Measurements from ENCODE around the gene CRYL1. TPM values are rescaled to one million over a fixed set of nuclear protein-coding genes. Genes with fewer than 3 reads are reported as not detected.

CRYL1 gene
- total RNA-seq, 1 donor from 2014 or later, result 13.1 TPM

DNA sequence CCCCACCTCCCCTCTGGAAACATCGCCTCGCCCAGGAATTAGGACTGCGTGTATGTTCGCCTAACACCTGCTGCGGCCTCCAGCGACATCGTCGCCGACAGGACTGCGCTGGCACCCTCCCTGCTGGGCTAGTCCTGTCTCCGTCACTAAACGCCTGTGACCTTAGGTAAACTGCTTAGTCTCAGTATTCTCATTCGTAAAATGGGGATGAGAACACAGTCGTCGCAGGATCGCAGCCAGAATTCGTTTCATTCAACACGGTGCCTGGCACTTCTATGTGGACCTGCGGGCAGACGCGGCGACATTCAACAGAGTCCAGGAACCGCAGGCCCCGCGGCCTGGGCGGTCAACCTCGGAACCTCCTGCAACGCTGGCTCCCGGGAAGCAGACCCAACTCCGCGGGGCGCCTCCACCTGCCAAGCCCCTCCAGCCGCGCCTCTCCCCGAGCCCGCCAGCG is 485 bp downstream of the CRYL1 start:
- no peaks in the 10 kb centered on the region for H3K36me3 ChIP-seq
- H3K27me3 ChIP-seq, result no peaks in the 10 kb centered on the region
- H3K4me3 ChIP-seq, result peak overlapping the region; percentile 76 to 96
- intact Hi-C loops (cut with DNase I), result loop anchor here (1.0 kb wide), 1 partner anchor 42 kb away; the partner anchor contains the start of gene IFT88
- TF ChIP-seq, protein P1, sequence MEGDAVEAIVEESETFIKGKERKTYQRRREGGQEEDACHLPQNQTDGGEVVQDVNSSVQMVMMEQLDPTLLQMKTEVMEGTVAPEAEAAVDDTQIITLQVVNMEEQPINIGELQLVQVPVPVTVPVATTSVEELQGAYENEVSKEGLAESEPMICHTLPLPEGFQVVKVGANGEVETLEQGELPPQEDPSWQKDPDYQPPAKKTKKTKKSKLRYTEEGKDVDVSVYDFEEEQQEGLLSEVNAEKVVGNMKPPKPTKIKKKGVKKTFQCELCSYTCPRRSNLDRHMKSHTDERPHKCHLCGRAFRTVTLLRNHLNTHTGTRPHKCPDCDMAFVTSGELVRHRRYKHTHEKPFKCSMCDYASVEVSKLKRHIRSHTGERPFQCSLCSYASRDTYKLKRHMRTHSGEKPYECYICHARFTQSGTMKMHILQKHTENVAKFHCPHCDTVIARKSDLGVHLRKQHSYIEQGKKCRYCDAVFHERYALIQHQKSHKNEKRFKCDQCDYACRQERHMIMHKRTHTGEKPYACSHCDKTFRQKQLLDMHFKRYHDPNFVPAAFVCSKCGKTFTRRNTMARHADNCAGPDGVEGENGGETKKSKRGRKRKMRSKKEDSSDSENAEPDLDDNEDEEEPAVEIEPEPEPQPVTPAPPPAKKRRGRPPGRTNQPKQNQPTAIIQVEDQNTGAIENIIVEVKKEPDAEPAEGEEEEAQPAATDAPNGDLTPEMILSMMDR (IDR thresholded peaks at IDR 0.05), result no peak
- peaks cover 0 to 6% of the 10 kb centered on the region in 2 donors for H3K4me1 ChIP-seq
- H3K27ac ChIP-seq, result peak overlapping the region; percentile 76 to 86
- DNase-seq (ENCODE audit: low spot score in 2 of 2), result peak in 1 of 2 donors; percentile 70
- no peaks in the 10 kb centered on the region for H3K9me3 ChIP-seq

DNA sequence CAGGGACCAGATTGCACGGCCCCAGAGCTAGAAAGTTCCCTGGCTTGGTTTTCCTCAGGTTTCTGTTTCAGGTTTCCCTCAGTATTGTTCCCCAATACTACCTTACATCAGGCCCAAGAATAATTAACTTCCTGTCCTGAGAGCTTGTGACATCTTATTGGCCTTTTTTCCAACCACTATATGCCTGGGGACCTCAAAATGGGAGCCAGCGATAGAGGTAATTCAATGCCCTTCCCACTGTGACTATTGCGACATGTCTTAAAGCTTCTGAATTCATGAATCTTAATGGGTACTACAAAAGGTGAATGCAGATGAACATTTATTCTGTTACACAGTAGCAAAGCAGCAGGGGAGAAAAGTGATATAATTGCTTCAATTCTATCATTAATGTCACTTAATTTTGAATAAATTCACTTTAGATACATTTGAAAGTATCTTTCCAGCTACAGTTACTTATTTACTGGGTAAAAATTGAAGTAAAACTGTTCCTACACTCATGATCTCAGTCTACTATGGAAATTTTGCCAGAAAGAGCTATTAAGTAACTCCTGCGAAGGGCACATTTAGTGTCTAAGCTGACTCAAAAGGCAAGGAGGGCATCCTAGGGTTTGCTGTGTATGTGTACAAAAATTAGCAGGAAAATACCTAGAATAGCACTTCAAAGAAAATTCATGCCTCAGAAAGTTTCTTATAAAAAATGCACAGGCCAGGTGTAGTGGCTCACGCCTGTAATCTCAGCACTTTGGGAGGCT is 4.1 kb downstream of the CRYL1 start:
- Histone ChIP-seq H3K27me3 (no peaks in the 10 kb centered on the region), H3K4me1 (peaks cover 0 to 6% of the 10 kb centered on the region in 2 donors), H3K36me3 (no peaks in the 10 kb centered on the region), H3K4me3 (no peak overlapping the region), H3K9me3 (no peaks in the 10 kb centered on the region), H3K27ac (no peak overlapping the region)
- TF ChIP-seq, protein P1 (IDR thresholded peaks at IDR 0.05), result no peak
- intact Hi-C loops (cut with DNase I), result no loop called here
- DNase-seq (ENCODE audit: low spot score in 2 of 2), result no peak

DNA sequence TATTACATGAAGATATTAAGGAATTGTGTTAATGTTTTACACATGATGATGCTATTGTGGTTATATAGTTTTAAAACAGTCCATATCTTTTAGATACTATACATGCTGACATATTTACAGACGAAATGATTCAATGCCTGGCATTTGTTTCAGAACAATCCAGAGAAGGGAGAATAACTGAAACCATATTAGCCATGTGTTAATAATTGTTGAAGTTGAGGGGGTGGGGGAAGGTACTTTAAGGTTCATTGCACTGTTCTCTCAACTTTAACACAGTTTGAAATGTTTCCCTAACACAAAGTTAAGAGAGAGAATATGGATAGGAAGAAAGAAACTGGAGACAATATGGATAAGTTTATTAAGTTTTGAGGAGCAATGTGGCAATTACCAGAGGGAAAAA is 5.8 kb downstream of the CRYL1 start:
- Histone ChIP-seq H3K27ac (no peak overlapping the region), H3K36me3 (no peaks in the 10 kb centered on the region), H3K4me1 (peaks cover 0 to 4% of the 10 kb centered on the region in 2 donors), H3K4me3 (no peak overlapping the region), H3K9me3 (no peaks in the 10 kb centered on the region), H3K27me3 (no peaks in the 10 kb centered on the region)
- no peak for DNase-seq (ENCODE audit: low spot score in 2 of 2)
- intact Hi-C loops (cut with DNase I), result no loop called here
- TF ChIP-seq, protein P1 (IDR thresholded peaks at IDR 0.05), result no peak

DNA sequence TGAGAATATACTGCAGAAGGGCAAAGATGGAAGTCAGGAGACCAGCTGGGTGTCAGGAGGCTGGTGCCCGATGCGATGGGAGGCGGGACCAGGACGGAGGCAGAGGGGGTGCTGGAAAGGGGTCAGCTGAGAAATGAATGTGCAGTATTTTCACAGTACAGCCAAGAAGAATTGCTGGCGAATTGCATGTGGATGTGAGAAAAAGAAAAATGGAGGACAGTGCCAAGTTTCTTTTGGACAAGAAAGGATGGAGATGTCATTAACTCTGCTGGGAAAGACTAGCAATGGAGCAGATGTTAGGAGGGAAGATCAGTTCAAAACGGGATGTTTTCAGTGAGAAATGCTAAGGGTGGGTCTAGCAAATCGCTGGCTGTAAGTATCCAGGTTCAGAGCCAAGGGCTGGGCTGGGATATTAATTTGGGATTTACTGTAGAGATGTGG is 7.0 kb downstream of the CRYL1 start:
- Histone ChIP-seq H3K9me3 (no peaks in the 10 kb centered on the region), H3K4me1 (no peaks in the 10 kb centered on the region), H3K27ac (no peak overlapping the region), H3K36me3 (no peaks in the 10 kb centered on the region), H3K27me3 (no peaks in the 10 kb centered on the region), H3K4me3 (no peak overlapping the region)
- intact Hi-C loops (cut with DNase I), result no loop called here
- DNase-seq (ENCODE audit: low spot score in 2 of 2), result no peak
- TF ChIP-seq, protein P1 (IDR thresholded peaks at IDR 0.05), result no peak

DNA sequence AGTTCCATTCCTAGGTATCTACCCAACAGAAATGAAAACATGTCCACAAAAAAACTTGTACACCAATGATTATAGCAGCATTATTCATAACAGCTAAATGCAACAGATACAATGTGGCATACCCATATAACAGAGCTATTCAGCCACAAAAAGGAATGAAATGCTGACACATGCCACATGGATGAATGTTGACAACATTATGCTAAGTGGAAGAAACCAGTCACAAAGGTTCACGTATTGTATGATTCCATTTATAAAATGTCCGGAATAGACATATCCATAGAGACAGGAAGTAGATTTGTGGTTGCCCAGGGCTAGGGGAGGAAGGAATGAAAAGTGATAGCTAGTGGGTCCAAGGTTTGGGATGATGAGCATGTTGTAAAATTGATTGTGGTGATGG is 10.8 kb downstream of the CRYL1 start:
- TF ChIP-seq, protein P1 (IDR thresholded peaks at IDR 0.05), result no peak
- Histone ChIP-seq H3K4me3 (no peak overlapping the region), H3K4me1 (no peaks in the 10 kb centered on the region), H3K9me3 (no peaks in the 10 kb centered on the region), H3K36me3 (peaks cover 20 to 27% of the 10 kb centered on the region in 2 donors), H3K27ac (no peak overlapping the region), H3K27me3 (no peaks in the 10 kb centered on the region)
- intact Hi-C loops (cut with DNase I), result no loop called here
- DNase-seq (ENCODE audit: low spot score in 2 of 2), result no peak
